Measurements from ENCODE around the gene NKD1.
A peak's percentile ranks its signal among the peaks of the same experiment; 100 is the strongest.

NKD1 gene

DNA sequence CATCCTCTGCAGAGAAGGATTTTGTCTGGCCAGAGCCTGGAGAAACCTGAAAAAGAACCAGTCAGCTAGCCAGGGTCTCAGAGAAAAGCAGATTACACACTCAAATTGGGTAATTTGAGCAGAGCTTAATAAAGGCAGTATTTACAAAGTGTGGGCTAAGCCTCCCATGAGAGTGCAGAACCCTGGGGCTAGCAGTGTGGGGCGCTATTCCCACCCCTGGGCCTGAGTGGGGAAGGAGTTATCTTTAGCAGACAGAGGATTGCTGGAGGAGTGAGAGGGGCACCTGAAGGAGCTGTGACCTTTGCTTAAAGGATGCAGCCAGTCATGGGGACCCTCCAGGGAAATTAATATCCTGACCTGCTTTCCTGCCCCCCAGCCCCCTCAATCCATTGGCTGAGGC is 86.8 kb downstream of the NKD1 start:
- Histone ChIP-seq H3K4me1 (no peaks in the 10 kb centered on the region), H3K27me3 (no peaks in the 10 kb centered on the region), H3K9me3 (no peaks in the 10 kb centered on the region; the same call in 1 of the 2 replicates), H3K36me3 (no peaks in the 10 kb centered on the region), H3K4me3 (ENCODE audit: low read depth, low read length) (no peak overlapping the region)
- no peak for DNase-seq
- TF ChIP-seq, protein P1, sequence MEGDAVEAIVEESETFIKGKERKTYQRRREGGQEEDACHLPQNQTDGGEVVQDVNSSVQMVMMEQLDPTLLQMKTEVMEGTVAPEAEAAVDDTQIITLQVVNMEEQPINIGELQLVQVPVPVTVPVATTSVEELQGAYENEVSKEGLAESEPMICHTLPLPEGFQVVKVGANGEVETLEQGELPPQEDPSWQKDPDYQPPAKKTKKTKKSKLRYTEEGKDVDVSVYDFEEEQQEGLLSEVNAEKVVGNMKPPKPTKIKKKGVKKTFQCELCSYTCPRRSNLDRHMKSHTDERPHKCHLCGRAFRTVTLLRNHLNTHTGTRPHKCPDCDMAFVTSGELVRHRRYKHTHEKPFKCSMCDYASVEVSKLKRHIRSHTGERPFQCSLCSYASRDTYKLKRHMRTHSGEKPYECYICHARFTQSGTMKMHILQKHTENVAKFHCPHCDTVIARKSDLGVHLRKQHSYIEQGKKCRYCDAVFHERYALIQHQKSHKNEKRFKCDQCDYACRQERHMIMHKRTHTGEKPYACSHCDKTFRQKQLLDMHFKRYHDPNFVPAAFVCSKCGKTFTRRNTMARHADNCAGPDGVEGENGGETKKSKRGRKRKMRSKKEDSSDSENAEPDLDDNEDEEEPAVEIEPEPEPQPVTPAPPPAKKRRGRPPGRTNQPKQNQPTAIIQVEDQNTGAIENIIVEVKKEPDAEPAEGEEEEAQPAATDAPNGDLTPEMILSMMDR (IDR thresholded peaks at IDR 0.05; ENCODE audit: low read depth, low read length) = no peak

DNA sequence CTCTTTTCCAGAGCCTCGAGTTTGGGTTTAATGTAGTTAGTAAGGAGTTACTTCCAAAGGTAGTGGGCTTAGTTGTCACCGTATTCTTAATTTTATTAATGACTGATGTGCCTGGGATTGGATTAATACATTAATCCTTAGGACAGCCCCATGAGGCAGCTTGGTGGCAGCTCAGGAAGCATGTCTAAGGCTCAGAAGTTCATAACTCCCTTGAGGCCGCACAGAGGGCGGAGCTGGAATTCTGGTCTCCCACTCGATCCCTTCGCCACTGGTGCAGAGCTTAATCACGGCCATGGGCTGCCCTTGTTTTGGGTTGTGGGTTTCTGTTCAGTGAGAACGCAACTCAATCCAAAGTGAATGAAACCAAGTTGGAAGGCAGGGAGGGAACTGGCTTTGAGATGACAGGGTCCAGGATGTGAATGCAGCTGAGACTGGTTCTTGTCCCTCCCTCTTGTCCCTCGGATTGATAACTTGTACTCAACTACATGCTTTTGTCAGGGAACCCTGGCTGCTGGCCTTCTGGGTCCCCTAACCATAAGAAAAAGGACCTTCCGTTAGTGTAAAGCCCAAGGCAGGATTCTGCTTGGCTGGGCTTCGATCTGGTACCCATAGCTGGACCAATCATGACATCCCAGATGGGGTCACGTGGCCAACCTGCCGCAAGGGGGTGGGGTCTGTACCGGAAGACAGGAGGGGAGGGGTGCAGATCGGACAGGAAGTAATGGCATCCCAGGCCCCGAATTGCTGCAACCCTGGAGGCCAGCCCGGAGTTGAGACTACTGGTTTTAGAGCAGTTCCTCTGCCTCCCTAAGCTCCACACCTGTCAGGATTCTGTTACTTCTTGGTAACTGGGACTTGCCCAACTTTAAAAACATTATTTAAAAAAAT is 87.6 kb downstream of the NKD1 start:
- H3K4me1 ChIP-seq = no peaks in the 10 kb centered on the region
- no peaks in the 10 kb centered on the region for H3K27me3 ChIP-seq
- no peaks in the 10 kb centered on the region for H3K36me3 ChIP-seq
- no peaks in the 10 kb centered on the region; the same call in 1 of the 2 replicates for H3K9me3 ChIP-seq
- peak; percentile 56 for DNase-seq
- no peak overlapping the region for H3K4me3 ChIP-seq (ENCODE audit: low read depth, low read length)
- TF ChIP-seq, protein P1 (IDR thresholded peaks at IDR 0.05; ENCODE audit: low read depth, low read length) = no peak

DNA sequence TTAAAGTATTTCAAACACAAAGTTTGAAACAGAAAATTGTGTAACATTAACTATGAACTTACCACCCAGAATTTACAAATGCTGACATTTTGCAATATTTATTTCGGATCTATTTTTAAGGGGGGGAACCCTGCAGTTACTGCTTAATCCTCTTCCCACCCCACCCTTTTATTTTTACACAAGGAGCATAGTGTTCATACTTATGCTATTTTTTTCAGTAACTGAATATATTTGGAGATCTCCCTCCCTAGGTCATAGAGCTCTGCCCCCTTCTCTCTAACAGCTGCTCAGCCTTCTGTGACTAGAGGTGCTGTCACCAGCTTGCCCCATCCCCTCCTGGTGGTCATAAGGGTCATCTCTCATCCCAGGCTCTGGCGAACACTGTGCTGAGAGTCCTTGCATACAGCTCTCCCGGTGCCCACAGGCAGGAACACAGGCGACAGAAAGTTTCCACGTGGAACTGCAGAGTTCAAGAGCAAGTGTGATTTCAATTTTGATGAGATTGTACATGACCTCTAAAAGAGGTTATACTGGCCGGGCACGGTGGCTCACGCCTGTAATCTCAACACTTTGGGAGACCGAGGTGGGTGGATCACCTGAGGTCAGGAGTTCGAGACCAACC is 88.7 kb downstream of the NKD1 start:
- no peaks in the 10 kb centered on the region for H3K36me3 ChIP-seq
- no peaks in the 10 kb centered on the region for H3K4me1 ChIP-seq
- H3K4me3 ChIP-seq (ENCODE audit: low read depth, low read length) = no peak overlapping the region
- TF ChIP-seq, protein P1 (IDR thresholded peaks at IDR 0.05; ENCODE audit: low read depth, low read length) = no peak
- no peak for DNase-seq
- no peaks in the 10 kb centered on the region; the same call in 1 of the 2 replicates for H3K9me3 ChIP-seq
- H3K27me3 ChIP-seq = no peaks in the 10 kb centered on the region

DNA sequence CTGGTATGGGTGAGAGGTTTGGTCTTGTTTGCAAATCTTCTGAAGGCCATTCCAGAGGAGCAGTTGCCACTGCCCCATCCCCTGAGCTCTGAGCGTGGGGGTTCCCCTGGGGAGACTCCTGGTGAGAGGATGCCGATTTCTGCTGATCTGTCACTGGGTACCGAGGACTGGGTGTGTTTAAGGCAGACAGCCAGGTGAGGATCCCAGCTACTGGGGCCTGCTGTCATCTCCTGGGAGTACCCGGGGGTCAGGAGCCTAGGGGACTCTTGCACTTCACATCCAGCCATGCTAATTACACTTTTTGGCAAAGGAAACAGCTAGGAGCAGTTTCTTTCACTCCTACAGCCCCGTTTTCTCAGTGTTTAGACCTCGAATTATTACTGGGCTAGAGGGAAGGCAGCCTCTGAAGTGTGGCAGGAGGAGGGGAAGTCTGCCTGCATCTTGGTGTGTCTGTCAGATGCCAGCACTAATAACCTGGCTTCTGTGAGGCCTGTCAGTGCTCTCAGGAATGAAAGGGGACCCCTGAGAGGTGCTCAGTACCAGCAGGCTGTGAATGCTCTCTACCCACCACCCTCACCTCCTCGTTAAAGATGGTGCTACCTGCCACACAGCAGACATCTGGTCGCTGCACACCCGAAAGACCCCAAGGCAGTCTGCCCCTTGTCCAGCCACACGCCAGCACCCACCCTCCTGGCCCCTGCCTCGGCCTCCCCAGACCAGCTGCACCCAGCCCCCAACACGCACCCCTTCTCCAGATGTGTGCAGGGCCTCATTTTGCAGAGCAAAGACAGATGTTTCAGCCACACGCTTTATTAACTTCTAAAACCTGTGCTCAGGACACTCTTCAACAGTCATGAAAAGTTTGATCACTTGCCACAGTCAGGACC is 89.8 kb downstream of the NKD1 start:
- H3K4me3 ChIP-seq (ENCODE audit: low read depth, low read length) = no peak overlapping the region
- TF ChIP-seq, protein P1 (IDR thresholded peaks at IDR 0.05; ENCODE audit: low read depth, low read length) = no peak
- DNase-seq = no peak
- H3K4me1 ChIP-seq = no peaks in the 10 kb centered on the region
- H3K36me3 ChIP-seq = no peaks in the 10 kb centered on the region
- H3K27me3 ChIP-seq = no peaks in the 10 kb centered on the region
- no peaks in the 10 kb centered on the region; the same call in 1 of the 2 replicates for H3K9me3 ChIP-seq

DNA sequence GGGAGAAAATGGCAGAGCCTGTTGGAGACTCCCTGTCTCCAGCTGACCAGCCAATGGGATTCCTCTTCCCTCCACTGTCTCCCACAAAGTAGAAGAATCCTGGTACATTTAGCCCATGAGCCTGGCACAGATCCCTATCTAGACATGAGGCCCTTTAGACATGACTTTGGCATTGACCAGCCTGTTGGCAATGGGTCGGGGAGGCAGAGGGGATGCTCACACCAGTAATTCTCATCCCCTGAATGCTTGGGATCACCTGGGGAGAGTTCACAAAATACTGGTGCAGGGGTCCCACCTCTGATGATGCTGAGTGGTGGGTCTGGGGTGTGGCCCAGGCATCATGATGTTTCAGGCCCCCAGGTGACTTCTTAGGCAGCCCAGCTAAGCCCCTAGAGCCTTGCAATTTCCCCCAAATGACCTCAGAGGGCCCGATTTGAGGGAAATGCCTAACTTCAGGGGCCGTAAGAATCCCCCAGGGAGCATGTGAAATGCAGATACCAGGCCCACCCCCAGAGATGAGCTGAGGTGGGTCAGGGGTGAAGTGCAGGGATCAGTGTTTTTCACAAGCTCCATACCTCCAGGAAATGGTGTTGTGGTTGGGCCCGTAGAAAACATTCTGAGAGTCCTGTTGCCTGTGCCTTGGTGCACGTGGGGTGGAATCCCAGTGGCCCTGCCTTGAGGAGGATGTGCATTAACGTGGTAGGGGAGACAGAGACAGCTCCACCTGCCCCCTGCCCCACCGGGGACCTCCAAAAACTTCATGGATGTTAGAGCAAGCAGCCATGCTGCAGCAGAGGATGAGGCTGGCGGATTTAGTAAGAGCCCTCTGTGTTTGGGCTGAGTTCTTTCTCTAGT is 90.8 kb downstream of the NKD1 start:
- no peaks in the 10 kb centered on the region; the same call in 1 of the 2 replicates for H3K9me3 ChIP-seq
- H3K27me3 ChIP-seq = no peaks in the 10 kb centered on the region
- TF ChIP-seq, protein P1 (IDR thresholded peaks at IDR 0.05; ENCODE audit: low read depth, low read length) = no peak
- no peak for DNase-seq
- no peak overlapping the region for H3K4me3 ChIP-seq (ENCODE audit: low read depth, low read length)
- H3K36me3 ChIP-seq = no peaks in the 10 kb centered on the region
- H3K4me1 ChIP-seq = no peaks in the 10 kb centered on the region

Measured in BE2C (cell line).